ENCODE results near the gene TRIM10.

Gene TRIM10

DNA sequence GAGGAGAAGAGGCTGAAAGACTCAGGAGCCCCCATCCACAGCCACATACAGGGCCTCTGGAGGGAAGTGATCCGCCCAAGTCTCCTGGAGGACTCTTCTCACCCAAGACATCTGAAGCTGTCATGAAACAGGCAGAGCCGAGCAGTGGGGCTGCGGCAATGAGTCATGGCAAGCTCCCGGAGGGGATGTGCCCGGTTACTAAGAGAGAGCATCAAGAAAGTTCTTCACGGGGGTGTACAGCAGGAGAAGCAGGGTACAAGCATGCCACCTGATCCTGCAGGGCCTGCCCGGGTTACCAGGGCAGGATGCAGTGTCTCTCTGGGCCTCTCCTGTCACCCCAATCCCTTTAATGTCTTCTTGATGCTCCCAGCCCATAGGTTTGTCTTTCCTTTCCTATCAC lies 31.1 kb upstream of the TRIM10 start:
- Mint-ChIP-seq H3K36me3 (ENCODE audit: insufficient read depth) (peaks cover 63% of the 10 kb centered on the region), H3K4me3 (no peak overlapping the region), H3K27ac (ENCODE audit: low read depth) (peak overlapping the region; percentile 87), H3K9me3 (no peaks in the 10 kb centered on the region), H3K27me3 (no peaks in the 10 kb centered on the region), H3K4me1 (peaks cover 13% of the 10 kb centered on the region)
- ATAC-seq (replicated peaks; ENCODE audit: extremely low read depth, poor library complexity, severe bottlenecking) (no peak), DNase-seq (ENCODE audit: low spot score in 2 of 2) (no peak)

DNA sequence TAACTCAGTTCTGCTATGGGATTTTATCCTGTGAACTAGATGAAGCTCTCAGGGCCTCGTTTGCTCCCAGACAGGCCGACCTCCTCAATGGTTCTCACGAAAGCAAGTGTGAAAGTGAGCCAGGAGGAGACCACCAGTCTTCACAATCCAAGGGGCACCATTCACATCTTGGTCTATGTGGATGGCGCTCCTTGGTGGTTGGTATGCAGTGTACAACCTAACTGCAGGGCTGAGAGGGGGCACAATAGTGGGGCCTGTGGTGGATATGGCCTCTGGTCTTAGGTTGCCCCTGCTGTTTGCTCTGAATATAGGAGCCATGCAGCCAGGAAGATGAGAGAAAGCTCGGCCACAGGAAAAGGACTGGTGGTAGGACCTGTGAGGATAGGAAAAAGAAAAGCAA lies 27.5 kb upstream of the TRIM10 start:
- Mint-ChIP-seq H3K4me3 (no peak overlapping the region), H3K9me3 (no peaks in the 10 kb centered on the region), H3K36me3 (ENCODE audit: insufficient read depth) (peaks cover 78% of the 10 kb centered on the region), H3K27ac (ENCODE audit: low read depth) (no peak overlapping the region), H3K27me3 (no peaks in the 10 kb centered on the region), H3K4me1 (peaks cover 5% of the 10 kb centered on the region)
- ATAC-seq (replicated peaks; ENCODE audit: extremely low read depth, poor library complexity, severe bottlenecking), result no peak
- DNase-seq (ENCODE audit: low spot score in 2 of 2), result no peak

GRCh38 chr6:30185846-30186484 lies 25.0 kb upstream of the TRIM10 start:
- DNase-seq (ENCODE audit: low spot score in 2 of 2) (no peak), ATAC-seq (replicated peaks; ENCODE audit: extremely low read depth, poor library complexity, severe bottlenecking) (no peak)
- peak overlapping the region; percentile 55 for H3K27ac Mint-ChIP-seq (ENCODE audit: low read depth)
- no peaks in the 10 kb centered on the region for H3K9me3 Mint-ChIP-seq
- no peaks in the 10 kb centered on the region for H3K27me3 Mint-ChIP-seq
- peaks cover 5% of the 10 kb centered on the region for H3K4me1 Mint-ChIP-seq
- H3K4me3 Mint-ChIP-seq, result no peak overlapping the region
- peaks cover 65% of the 10 kb centered on the region for H3K36me3 Mint-ChIP-seq (ENCODE audit: insufficient read depth)

- peaks cover 5% of the 10 kb centered on the region for H3K4me1 Mint-ChIP-seq
- peaks cover 4% of the 10 kb centered on the region for H3K27me3 Mint-ChIP-seq
- no peak for DNase-seq (ENCODE audit: low spot score in 2 of 2)
- H3K4me3 Mint-ChIP-seq, result no peak overlapping the region
- ATAC-seq (replicated peaks; ENCODE audit: extremely low read depth, poor library complexity, severe bottlenecking), result no peak
- peak overlapping the region; percentile 30 for H3K27ac Mint-ChIP-seq (ENCODE audit: low read depth)
- H3K36me3 Mint-ChIP-seq (ENCODE audit: insufficient read depth), result peaks cover 52% of the 10 kb centered on the region
- peaks cover 1% of the 10 kb centered on the region for H3K9me3 Mint-ChIP-seq
Observed at GRCh38 chr6:30184417-30185031, 23.5 kb upstream of the TRIM10 start.

GRCh38 chr6:30180145-30180544 lies 19.1 kb upstream of the TRIM10 start:
- no peak for DNase-seq (ENCODE audit: low spot score in 2 of 2)
- H3K27me3 Mint-ChIP-seq, result peaks cover 47% of the 10 kb centered on the region
- no peak for ATAC-seq (replicated peaks; ENCODE audit: extremely low read depth, poor library complexity, severe bottlenecking)
- H3K36me3 Mint-ChIP-seq (ENCODE audit: insufficient read depth), result peaks cover 15% of the 10 kb centered on the region
- peaks cover 5% of the 10 kb centered on the region for H3K4me1 Mint-ChIP-seq
- peaks cover 6% of the 10 kb centered on the region for H3K9me3 Mint-ChIP-seq
- H3K4me3 Mint-ChIP-seq, result no peak overlapping the region
- H3K27ac Mint-ChIP-seq (ENCODE audit: low read depth), result no peak overlapping the region

- DNase-seq (ENCODE audit: low spot score in 2 of 2) (no peak), ATAC-seq (replicated peaks; ENCODE audit: extremely low read depth, poor library complexity, severe bottlenecking) (no peak)
- peaks cover 6% of the 10 kb centered on the region for H3K9me3 Mint-ChIP-seq
- peaks cover 57% of the 10 kb centered on the region for H3K27me3 Mint-ChIP-seq
- H3K4me3 Mint-ChIP-seq, result no peak overlapping the region
- H3K27ac Mint-ChIP-seq (ENCODE audit: low read depth), result no peak overlapping the region
- H3K36me3 Mint-ChIP-seq (ENCODE audit: insufficient read depth), result peaks cover 2% of the 10 kb centered on the region
- H3K4me1 Mint-ChIP-seq, result no peaks in the 10 kb centered on the region
Observed at GRCh38 chr6:30178837-30179236, 17.8 kb upstream of the TRIM10 start.

- H3K36me3 Mint-ChIP-seq (ENCODE audit: insufficient read depth), result no peaks in the 10 kb centered on the region
Observed at GRCh38 chr6:30175765-30176164, 14.8 kb upstream of the TRIM10 start.

DNA sequence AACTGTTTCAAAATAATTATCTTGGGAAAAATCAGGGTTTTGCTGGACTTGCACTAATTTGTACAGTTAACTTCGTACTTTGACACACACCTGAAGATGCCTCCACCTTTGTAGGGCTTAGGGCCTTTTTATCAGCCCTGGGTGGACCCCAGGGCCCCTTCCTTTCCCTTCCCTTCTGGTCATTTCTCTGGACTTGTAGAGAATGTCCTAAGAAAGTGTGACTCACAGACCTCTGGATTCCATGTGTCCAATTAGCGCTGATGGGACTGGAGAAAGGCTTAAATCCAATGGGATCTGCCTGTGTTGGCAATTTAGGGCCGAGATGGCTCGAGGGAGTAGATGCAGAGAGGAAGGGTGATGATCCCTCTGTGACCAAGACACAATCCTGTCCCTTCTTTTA lies 11.7 kb upstream of the TRIM10 start:
- Mint-ChIP-seq H3K27me3 (peaks cover 92% of the 10 kb centered on the region), H3K4me1 (no peaks in the 10 kb centered on the region), H3K36me3 (ENCODE audit: insufficient read depth) (no peaks in the 10 kb centered on the region), H3K9me3 (no peaks in the 10 kb centered on the region), H3K4me3 (no peak overlapping the region), H3K27ac (ENCODE audit: low read depth) (no peak overlapping the region)
- DNase-seq (ENCODE audit: low spot score in 2 of 2), result no peak
- ATAC-seq (replicated peaks; ENCODE audit: extremely low read depth, poor library complexity, severe bottlenecking), result no peak

More at GRCh38 chr6:30175765-30176164, 14.8 kb upstream of the TRIM10 start:
- Mint-ChIP-seq H3K27me3 (peaks cover 84% of the 10 kb centered on the region), H3K4me1 (no peaks in the 10 kb centered on the region), H3K27ac (ENCODE audit: low read depth) (no peak overlapping the region), H3K4me3 (no peak overlapping the region), H3K9me3 (peaks cover 6% of the 10 kb centered on the region)
- DNase-seq (ENCODE audit: low spot score in 2 of 2) (no peak), ATAC-seq (replicated peaks; ENCODE audit: extremely low read depth, poor library complexity, severe bottlenecking) (no peak)

DNA sequence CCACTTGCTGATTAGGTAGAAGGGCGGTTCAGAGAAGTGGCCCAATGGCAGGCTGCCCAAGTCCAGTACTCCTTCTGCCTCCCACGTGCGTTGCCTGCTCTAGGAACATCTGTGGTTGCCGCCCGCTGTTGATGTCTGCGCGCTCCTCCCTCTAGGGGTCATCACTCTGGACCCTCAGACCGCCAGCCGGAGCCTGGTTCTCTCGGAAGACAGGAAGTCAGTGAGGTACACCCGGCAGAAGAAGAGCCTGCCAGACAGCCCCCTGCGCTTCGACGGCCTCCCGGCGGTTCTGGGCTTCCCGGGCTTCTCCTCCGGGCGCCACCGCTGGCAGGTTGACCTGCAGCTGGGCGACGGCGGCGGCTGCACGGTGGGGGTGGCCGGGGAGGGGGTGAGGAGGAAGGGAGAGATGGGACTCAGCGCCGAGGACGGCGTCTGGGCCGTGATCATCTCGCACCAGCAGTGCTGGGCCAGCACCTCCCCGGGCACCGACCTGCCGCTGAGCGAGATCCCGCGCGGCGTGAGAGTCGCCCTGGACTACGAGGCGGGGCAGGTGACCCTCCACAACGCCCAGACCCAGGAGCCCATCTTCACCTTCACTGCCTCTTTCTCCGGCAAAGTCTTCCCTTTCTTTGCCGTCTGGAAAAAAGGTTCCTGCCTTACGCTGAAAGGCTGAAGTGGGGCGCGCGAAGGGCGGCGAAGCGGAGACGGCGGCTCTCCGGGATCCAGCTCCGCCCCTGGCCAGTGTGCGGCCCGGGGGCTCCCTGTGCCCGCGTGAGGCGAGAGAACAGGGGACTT lies 10.9 kb upstream of the TRIM10 start:
- no peaks in the 10 kb centered on the region for H3K36me3 Mint-ChIP-seq (ENCODE audit: insufficient read depth)
- no peaks in the 10 kb centered on the region for H3K4me1 Mint-ChIP-seq
- ATAC-seq (replicated peaks; ENCODE audit: extremely low read depth, poor library complexity, severe bottlenecking) (no peak), DNase-seq (ENCODE audit: low spot score in 2 of 2) (no peak)
- H3K27me3 Mint-ChIP-seq, result peaks cover 88% of the 10 kb centered on the region
- no peaks in the 10 kb centered on the region for H3K9me3 Mint-ChIP-seq
- no peak overlapping the region for H3K27ac Mint-ChIP-seq (ENCODE audit: low read depth)
- H3K4me3 Mint-ChIP-seq, result no peak overlapping the region

DNA sequence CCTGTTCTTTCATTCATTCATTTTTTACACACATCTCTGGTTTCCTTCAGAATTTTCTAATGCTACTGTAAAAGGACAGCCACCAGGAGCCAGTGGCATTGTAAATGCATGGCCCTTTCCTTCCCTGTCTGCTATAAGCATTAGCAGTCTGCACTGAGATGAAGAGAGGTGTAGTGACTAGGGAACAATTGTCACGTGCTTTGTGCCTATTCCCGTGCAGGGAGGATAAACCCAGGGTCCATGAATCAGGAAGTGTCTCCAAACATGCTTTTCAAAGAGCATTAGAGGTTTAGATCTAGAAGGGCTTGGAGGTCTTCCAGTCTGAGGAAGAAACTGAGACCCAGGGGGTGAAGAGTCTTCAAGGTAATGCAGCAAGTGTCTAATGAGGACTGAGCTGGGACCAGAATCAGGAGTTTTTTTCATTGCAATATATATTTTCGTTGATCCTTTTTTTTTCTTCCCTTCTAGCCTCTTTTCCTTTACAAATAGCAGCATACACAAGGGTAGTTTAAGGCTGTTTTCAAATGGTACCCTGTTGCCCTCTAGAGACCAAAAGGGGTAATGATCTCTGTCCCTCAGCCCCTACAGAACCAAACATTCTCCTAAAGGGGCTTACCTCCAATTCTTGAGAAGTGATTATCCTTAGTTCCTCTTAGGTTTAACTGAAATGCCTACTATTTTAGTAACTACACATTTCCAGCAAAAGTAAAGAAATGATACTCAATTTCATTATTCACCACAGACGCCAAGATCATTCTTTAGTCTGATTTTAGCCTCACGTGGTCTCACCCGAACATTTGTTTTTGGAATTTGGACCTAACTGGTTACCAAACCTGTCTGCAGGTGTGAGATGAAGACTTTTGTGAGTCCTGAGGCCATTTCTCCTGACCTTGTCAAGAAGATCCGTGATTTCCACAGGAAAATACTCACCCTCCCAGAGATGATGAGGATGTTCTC lies 8.9 kb upstream of the TRIM10 start:
- Mint-ChIP-seq H3K27me3 (peaks cover 75% of the 10 kb centered on the region), H3K27ac (ENCODE audit: low read depth) (no peak overlapping the region), H3K4me1 (no peaks in the 10 kb centered on the region), H3K4me3 (no peak overlapping the region), H3K9me3 (no peaks in the 10 kb centered on the region), H3K36me3 (ENCODE audit: insufficient read depth) (no peaks in the 10 kb centered on the region)
- DNase-seq (ENCODE audit: low spot score in 2 of 2), result no peak
- peak; percentile 70 for ATAC-seq (replicated peaks; ENCODE audit: extremely low read depth, poor library complexity, severe bottlenecking)

DNA sequence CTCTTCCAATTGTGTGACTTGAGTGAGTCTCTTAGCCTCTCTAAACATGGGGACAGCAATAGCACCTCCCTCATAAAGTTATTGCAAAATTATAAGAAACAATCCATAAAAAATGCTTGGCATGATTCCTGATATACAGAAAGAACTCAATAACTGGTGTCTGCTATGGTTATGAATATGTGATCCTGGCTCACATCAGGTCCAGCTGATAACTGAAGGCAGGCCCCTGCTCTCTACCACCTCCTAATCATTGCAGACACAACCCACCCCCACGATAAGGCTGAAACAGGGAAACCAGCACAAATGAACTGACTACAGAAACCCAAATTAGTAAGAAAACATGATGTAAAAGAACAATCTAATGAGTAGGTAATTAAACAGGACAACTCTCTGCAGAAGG lies 7.7 kb upstream of the TRIM10 start:
- H3K4me3 Mint-ChIP-seq, result no peak overlapping the region
- H3K27ac Mint-ChIP-seq (ENCODE audit: low read depth), result no peak overlapping the region
- no peak for ATAC-seq (replicated peaks; ENCODE audit: extremely low read depth, poor library complexity, severe bottlenecking)
- peaks cover 77% of the 10 kb centered on the region for H3K27me3 Mint-ChIP-seq
- H3K4me1 Mint-ChIP-seq, result no peaks in the 10 kb centered on the region
- no peaks in the 10 kb centered on the region for H3K36me3 Mint-ChIP-seq (ENCODE audit: insufficient read depth)
- no peaks in the 10 kb centered on the region for H3K9me3 Mint-ChIP-seq
- no peak for DNase-seq (ENCODE audit: low spot score in 2 of 2)

DNA sequence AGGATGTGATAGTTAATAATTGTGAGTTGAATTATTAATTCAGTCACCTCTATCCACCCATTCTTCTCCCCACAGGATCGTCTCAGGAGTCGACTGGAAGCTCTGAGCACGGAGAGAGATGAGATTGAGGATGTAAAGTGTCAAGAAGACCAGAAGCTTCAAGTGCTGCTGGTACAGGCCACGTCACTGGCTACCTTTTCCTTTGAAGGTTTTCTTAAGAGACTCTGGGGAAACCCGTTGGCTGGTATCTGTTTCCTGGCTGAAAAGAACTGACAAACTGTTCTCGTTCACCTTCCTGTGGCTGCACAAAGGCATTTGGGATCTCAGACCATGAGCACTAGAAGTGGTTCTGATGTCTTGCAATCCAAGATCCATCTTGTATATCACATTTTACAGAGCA lies 6.1 kb upstream of the TRIM10 start:
- Mint-ChIP-seq H3K27me3 (peaks cover 78% of the 10 kb centered on the region), H3K27ac (ENCODE audit: low read depth) (no peak overlapping the region), H3K36me3 (ENCODE audit: insufficient read depth) (no peaks in the 10 kb centered on the region), H3K4me3 (no peak overlapping the region), H3K9me3 (no peaks in the 10 kb centered on the region), H3K4me1 (peaks cover 4% of the 10 kb centered on the region)
- ATAC-seq (replicated peaks; ENCODE audit: extremely low read depth, poor library complexity, severe bottlenecking), result no peak
- DNase-seq (ENCODE audit: low spot score in 2 of 2), result no peak

Data from central memory CD8-positive, alpha-beta T cell (primary cell).